ENCODE measurements around the gene ZNF710. TPM values are rescaled to one million over a fixed set of nuclear protein-coding genes. Genes with fewer than 3 reads are reported as not detected.

The ZNF710 gene
- total RNA-seq, 1 experiment from 2014 or later: 10.0 TPM

DNA sequence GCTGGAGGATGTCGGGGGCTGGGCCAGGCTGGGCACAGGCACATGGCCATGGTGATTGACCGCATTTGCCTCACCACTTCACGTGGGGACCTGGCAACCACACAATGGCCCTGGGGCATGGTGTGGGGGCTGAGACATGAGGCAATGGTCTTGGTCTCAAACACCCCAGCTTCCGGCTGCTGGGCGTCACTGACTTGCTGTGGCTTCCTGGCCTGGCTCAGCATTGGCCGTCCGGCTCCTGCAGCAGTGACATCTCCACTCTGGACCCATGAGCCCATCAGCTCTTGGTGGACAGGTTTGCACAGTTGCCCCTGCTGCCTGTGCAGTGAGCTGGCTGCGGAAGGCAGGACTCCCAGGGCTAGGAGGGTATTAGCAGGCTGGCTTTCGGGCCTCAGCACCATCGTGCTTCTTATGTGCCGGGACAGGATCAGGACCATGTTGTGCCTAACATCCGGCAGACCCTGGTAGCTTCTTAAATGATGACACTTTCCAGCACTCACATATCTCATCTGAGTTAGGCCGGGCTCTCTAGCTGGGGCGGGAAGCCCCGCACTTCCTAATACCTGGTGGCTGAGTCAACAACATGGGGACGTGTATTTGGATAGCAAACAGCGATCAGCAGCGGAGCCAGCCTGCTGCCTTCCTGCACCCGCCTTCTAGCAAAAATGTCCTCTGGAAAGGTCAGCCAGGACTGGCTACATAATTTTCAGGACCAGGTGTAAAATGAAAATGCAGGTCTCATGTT, 34.1 kb downstream of the ZNF710 start:
- ChIA-PET CTCF (no interaction called here), RAD21 (ENCODE audit: low non-redundant PET in 1 of 2, low total read pairs in 2 of 2, uncharacterized antibody in 2 of 2, unreplicated experiment in 2 of 2) (no interaction called here), POLR2A (no interaction called here)
- Histone ChIP-seq H2AFZ (ENCODE audit: low read depth, low read length, poor library complexity, severe bottlenecking) (no peak overlapping the region), H3K4me2 (ENCODE audit: low read length) (peak overlapping the region; percentile 53), H3K9ac (ENCODE audit: low read length) (0 out of 2 replicates have a peak overlapping the region, but pooled peaks have one; percentile 2), H3K4me3 (replicated peaks in 1 of 2; ENCODE audit: low read depth in 1 of 2, low read length in 2 of 2) (no peak overlapping the region; a peak in 1 of 4 replicates), H3K9me3 (ENCODE audit: control insufficient read depth in 1 of 2, insufficient read depth in 1 of 2, low read depth in 1 of 2, low read length in 2 of 2) (no peaks in the 10 kb centered on the region), H3K36me3 (ENCODE audit: control insufficient read depth in 1 of 2, insufficient read depth in 2 of 2, low read length in 2 of 2) (no peaks in the 10 kb centered on the region), H3K79me2 (ENCODE audit: insufficient read depth, low read length) (no peaks in the 10 kb centered on the region), H3K27ac (ENCODE audit: low read depth, low read length) (no peak overlapping the region; the same call in 1 of the 2 replicates), H4K20me1 (ENCODE audit: insufficient read depth) (no peaks in the 10 kb centered on the region), H3K27me3 (ENCODE audit: insufficient read depth, low read length) (no peaks in the 10 kb centered on the region), H3K9me2 (ENCODE audit: insufficient read depth) (no peaks in the 10 kb centered on the region), H3K4me1 (ENCODE audit: control insufficient read depth in 1 of 2, insufficient read depth in 2 of 2, low read length in 2 of 2) (peaks cover 7 to 44% of the 10 kb centered on the region in 2 experiments)
- TF ChIP-seq ZFX (IDR thresholded peaks at IDR 0.05): no peak
- TF ChIP-seq SIN3A (IDR thresholded peaks at IDR 0.05; ENCODE audit: low read depth): no peak
- DNase-seq (ENCODE audit: low read depth, low spot score): no peak
- BruUV-seq (replicated peaks): no TSS peak
- ATAC-seq: peak; percentile 52
- intact Hi-C loops (cut with micrococcal nuclease): no loop called here

DNA sequence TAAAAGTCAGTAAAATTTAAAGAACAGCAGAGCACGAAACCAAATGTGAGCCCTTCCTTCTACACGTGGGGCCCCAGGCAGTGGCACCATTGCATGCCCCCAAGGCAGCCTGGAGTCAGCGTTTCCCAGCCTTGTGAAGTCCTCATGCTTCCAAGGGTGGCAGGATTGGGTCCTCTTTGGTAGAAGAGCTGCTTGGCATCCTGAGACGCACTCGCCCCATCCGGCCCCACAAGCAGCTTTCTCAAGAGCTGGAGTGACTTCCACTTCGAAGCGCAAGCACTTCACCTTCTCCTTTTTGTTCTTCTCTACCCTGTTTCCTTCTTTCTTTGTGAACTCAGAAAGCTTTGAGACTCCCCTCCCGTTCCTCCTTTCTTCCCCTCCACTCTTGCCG, 34.7 kb downstream of the ZNF710 start:
- Histone ChIP-seq H3K36me3 (ENCODE audit: control insufficient read depth in 1 of 2, insufficient read depth in 2 of 2, low read length in 2 of 2) (no peaks in the 10 kb centered on the region), H3K27me3 (ENCODE audit: insufficient read depth, low read length) (no peaks in the 10 kb centered on the region), H3K9ac (ENCODE audit: low read length) (0 out of 2 replicates have a peak overlapping the region, but pooled peaks have one; percentile 2), H3K9me2 (ENCODE audit: insufficient read depth) (no peaks in the 10 kb centered on the region), H2AFZ (ENCODE audit: low read depth, low read length, poor library complexity, severe bottlenecking) (no peak overlapping the region), H3K4me2 (ENCODE audit: low read length) (peak overlapping the region; percentile 53), H3K9me3 (ENCODE audit: control insufficient read depth in 1 of 2, insufficient read depth in 1 of 2, low read depth in 1 of 2, low read length in 2 of 2) (no peaks in the 10 kb centered on the region), H4K20me1 (ENCODE audit: insufficient read depth) (no peaks in the 10 kb centered on the region), H3K79me2 (ENCODE audit: insufficient read depth, low read length) (no peaks in the 10 kb centered on the region), H3K4me1 (ENCODE audit: control insufficient read depth in 1 of 2, insufficient read depth in 2 of 2, low read length in 2 of 2) (peaks cover 7 to 44% of the 10 kb centered on the region in 2 experiments), H3K4me3 (replicated peaks in 1 of 2; ENCODE audit: low read depth in 1 of 2, low read length in 2 of 2) (no peak overlapping the region; a peak in 1 of 4 replicates), H3K27ac (ENCODE audit: low read depth, low read length) (no peak overlapping the region)
- BruUV-seq (replicated peaks): no TSS peak
- ChIA-PET CTCF (no interaction called here), RAD21 (ENCODE audit: low non-redundant PET in 1 of 2, low total read pairs in 2 of 2, uncharacterized antibody in 2 of 2, unreplicated experiment in 2 of 2) (no interaction called here), POLR2A (no interaction called here)
- DNase-seq (ENCODE audit: low read depth, low spot score): no peak
- ATAC-seq: no peak
- intact Hi-C loops (cut with micrococcal nuclease): no loop called here
- TF ChIP-seq CBX3 (IDR thresholded peaks at IDR 0.05; ENCODE audit: low read depth) (no peak), SP1 (IDR thresholded peaks at IDR 0.05; ENCODE audit: low read depth) (no peak), CEBPB (IDR thresholded peaks at IDR 0.05; ENCODE audit: low read depth) (no peak), EGR1 (IDR thresholded peaks at IDR 0.05; ENCODE audit: low read depth) (no peak), POLR2A (IDR thresholded peaks at IDR 0.05; ENCODE audit: borderline replicate concordance, extremely low read depth, insufficient read depth, insufficient read length) (no peak), SIN3A (IDR thresholded peaks at IDR 0.05; ENCODE audit: low read depth) (no peak), ELF1 (IDR thresholded peaks at IDR 0.05; ENCODE audit: borderline replicate concordance, low read depth) (no peak), JUND (IDR thresholded peaks at IDR 0.05) (no peak)
- TF ChIP-seq, protein P1, sequence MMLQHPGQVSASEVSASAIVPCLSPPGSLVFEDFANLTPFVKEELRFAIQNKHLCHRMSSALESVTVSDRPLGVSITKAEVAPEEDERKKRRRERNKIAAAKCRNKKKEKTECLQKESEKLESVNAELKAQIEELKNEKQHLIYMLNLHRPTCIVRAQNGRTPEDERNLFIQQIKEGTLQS (IDR thresholded peaks at IDR 0.05): no peak
- TF ChIP-seq, protein P2, sequence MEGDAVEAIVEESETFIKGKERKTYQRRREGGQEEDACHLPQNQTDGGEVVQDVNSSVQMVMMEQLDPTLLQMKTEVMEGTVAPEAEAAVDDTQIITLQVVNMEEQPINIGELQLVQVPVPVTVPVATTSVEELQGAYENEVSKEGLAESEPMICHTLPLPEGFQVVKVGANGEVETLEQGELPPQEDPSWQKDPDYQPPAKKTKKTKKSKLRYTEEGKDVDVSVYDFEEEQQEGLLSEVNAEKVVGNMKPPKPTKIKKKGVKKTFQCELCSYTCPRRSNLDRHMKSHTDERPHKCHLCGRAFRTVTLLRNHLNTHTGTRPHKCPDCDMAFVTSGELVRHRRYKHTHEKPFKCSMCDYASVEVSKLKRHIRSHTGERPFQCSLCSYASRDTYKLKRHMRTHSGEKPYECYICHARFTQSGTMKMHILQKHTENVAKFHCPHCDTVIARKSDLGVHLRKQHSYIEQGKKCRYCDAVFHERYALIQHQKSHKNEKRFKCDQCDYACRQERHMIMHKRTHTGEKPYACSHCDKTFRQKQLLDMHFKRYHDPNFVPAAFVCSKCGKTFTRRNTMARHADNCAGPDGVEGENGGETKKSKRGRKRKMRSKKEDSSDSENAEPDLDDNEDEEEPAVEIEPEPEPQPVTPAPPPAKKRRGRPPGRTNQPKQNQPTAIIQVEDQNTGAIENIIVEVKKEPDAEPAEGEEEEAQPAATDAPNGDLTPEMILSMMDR (IDR thresholded peaks at IDR 0.05 in 2 of 3, conservative IDR thresholded peaks at IDR 0.05 in 1 of 3; ENCODE audit: borderline replicate concordance in 1 of 3, insufficient read depth in 1 of 3, low read depth in 2 of 3, low read length in 2 of 3): no peak
- TF ChIP-seq, protein P3, sequence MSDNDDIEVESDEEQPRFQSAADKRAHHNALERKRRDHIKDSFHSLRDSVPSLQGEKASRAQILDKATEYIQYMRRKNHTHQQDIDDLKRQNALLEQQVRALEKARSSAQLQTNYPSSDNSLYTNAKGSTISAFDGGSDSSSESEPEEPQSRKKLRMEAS (IDR thresholded peaks at IDR 0.05): no peak
